Neural cell (in vitro differentiated cells): ENCODE data around the gene COL6A3. TPM values are rescaled to one million over a fixed set of nuclear protein-coding genes. Genes with fewer than 3 reads are reported as not detected.

Source experiments
- H2AFZ ChIP-seq: fragments of 200-600, 300-800 bp; sonication (generic), shearing (Covaris generic); 2 replicates; pipeline ENCODE4 v1.6.0; 2014; ENCODE audit warnings: low read depth, mild to moderate bottlenecking, antibody characterized with exemption, low read length, moderate library complexity
- H3F3A ChIP-seq: fragments of 200-600 bp; shearing (Covaris generic); 2 replicates; pipeline ENCODE4 v1.6.1; 2016; ENCODE audit warnings: mild to moderate bottlenecking, moderate library complexity, mixed read lengths, antibody characterized with exemption, low read length; ENCODE audit not compliant: insufficient read depth, poor library complexity, severe bottlenecking
- H3K27ac ChIP-seq: fragments of 200-600, 300-800 bp; sonication (generic), shearing (Covaris generic); 2 replicates; pipeline ENCODE4 v1.5.1; 2014; ENCODE audit warnings: mild to moderate bottlenecking, low read length, moderate library complexity
- H3K27me3 ChIP-seq: fragments of 300-800, 200-600 bp; sonication (generic), shearing (Covaris generic); 2 replicates; pipeline ENCODE4 v1.6.0; 2014; ENCODE audit warnings: mild to moderate bottlenecking, low read depth, low read length, moderate library complexity; ENCODE audit not compliant: insufficient read depth
- H3K36me3 ChIP-seq: fragments of 300-800, 200-600 bp; sonication (generic), shearing (Covaris generic); 2 replicates; pipeline ENCODE4 v1.5.1; 2014; ENCODE audit warnings: mild to moderate bottlenecking, antibody characterized with exemption, low read length, moderate library complexity; ENCODE audit not compliant: insufficient read depth
- H3K4me2 ChIP-seq: fragments of 300-800, 200-600 bp; sonication (generic), shearing (Covaris generic); 2 replicates; pipeline ENCODE4 v1.6.0; 2014; ENCODE audit warnings: mild to moderate bottlenecking, low read length
- H3K4me3 ChIP-seq: fragments of 300-800, 200-600 bp; sonication (generic), shearing (Covaris generic); 2 replicates; pipeline ENCODE4 v1.5.1; 2014; ENCODE audit warnings: mild to moderate bottlenecking, low read length, moderate library complexity
- H3K79me2 ChIP-seq: fragments of 200-600 bp; shearing (Covaris generic); replicated peaks from 2 replicates; pipeline ENCODE4 v1.6.0; 2014; ENCODE audit warnings: mild to moderate bottlenecking, low read length, moderate library complexity; ENCODE audit not compliant: insufficient read depth
- H3K9ac ChIP-seq: fragments of 300-800, 200-600 bp; sonication (generic), shearing (Covaris generic); 2 replicates; pipeline ENCODE4 v1.6.1; 2016; ENCODE audit warnings: mild to moderate bottlenecking, low read length, mixed read lengths
- H3K9me2 ChIP-seq: fragments of 200-600 bp; shearing (Covaris generic); 2 replicates; pipeline ENCODE4 v1.6.1; 2016; ENCODE audit warnings: mild to moderate bottlenecking, low read length, mixed read lengths; ENCODE audit not compliant: insufficient read depth
- H3K9me3 ChIP-seq: fragments of 200-600, 300-800 bp; sonication (generic), shearing (Covaris generic); 2 replicates; pipeline ENCODE4 v1.6.1; 2016; ENCODE audit warnings: mild to moderate bottlenecking, mixed run types, low read length, moderate library complexity, mixed read lengths
- H4K20me1 ChIP-seq: fragments of 200-600 bp; shearing (Covaris generic); 2 replicates; pipeline ENCODE4 v1.6.1; 2016; ENCODE audit warnings: mild to moderate bottlenecking, mixed run types; ENCODE audit not compliant: insufficient read depth
- CTCF ChIP-seq: fragments of 450-650 bp; IDR thresholded peaks from 2 replicates; pipeline ENCODE4 v1.5.1; 2014; ENCODE audit warnings: antibody characterized with exemption, mild to moderate bottlenecking, moderate library complexity; ENCODE audit not compliant: poor library complexity, severe bottlenecking
- EP300 ChIP-seq: fragments of 450-650 bp; conservative IDR thresholded peaks from 2 replicates; pipeline ENCODE4 v1.6.1; 2014; ENCODE audit warnings: antibody characterized with exemption, mild to moderate bottlenecking, moderate library complexity; ENCODE audit not compliant: poor library complexity, severe bottlenecking
- EZH2 ChIP-seq: fragments of 200-600, 300-800 bp; shearing (Covaris generic), sonication (generic); IDR thresholded peaks from 2 replicates; pipeline ENCODE4 v1.6.1; 2014; ENCODE audit warnings: antibody characterized with exemption, low read length, borderline replicate concordance, mild to moderate bottlenecking; ENCODE audit not compliant: insufficient read depth, poor library complexity, severe bottlenecking
- MXI1 ChIP-seq: fragments of 450-650 bp; conservative IDR thresholded peaks from 2 replicates; pipeline ENCODE4 v1.6.1; 2014; ENCODE audit warnings: antibody characterized with exemption, mild to moderate bottlenecking; ENCODE audit not compliant: poor library complexity, severe bottlenecking
- POLR2AphosphoS5 ChIP-seq: IDR thresholded peaks from 2 replicates; pipeline ENCODE4 v1.6.1; 2012
- RAD21 ChIP-seq: fragments of 450-650 bp; conservative IDR thresholded peaks from 2 replicates; pipeline ENCODE4 v1.6.1; 2014; ENCODE audit warnings: antibody characterized with exemption, mild to moderate bottlenecking, moderate library complexity
- REST ChIP-seq: IDR thresholded peaks from 2 replicates; pipeline ENCODE4 v1.6.1; 2012; ENCODE audit warnings: borderline replicate concordance
- SMC3 ChIP-seq: fragments of 450-650 bp; conservative IDR thresholded peaks from 2 replicates; pipeline ENCODE4 v1.6.1; 2014; ENCODE audit warnings: antibody characterized with exemption, mild to moderate bottlenecking, moderate library complexity; ENCODE audit not compliant: poor library complexity
- TAF1 ChIP-seq: IDR thresholded peaks from 2 replicates; pipeline ENCODE4 v1.6.1; 2012; ENCODE audit warnings: low read depth
- polyA plus RNA-seq: library from polyadenylated mRNA; depleted of rRNA; stranded (reverse); fragments of >200 nt; gene quantifications from 2 replicates; pipeline ENCODE4 v1.2.3, GENCODE V29; 2014

Gene COL6A3
- polyA plus RNA-seq, 1 donor from 2014 or later = 0.05 TPM

- no peak overlapping the region for H2AFZ ChIP-seq
- H4K20me1 ChIP-seq = no peaks in the 10 kb centered on the region
- H3K9me3 ChIP-seq = no peaks in the 10 kb centered on the region
- H3K4me3 ChIP-seq = no peak overlapping the region
- TF ChIP-seq RAD21 (no peak), MXI1 (no peak), EP300 (no peak), POLR2AphosphoS5 (no peak), TAF1 (no peak)
- no peak overlapping the region for H3K27ac ChIP-seq
- no peak overlapping the region for H3K4me2 ChIP-seq
- no peaks in the 10 kb centered on the region for H3K36me3 ChIP-seq
- H3K27me3 ChIP-seq = no peaks in the 10 kb centered on the region
- no peaks in the 10 kb centered on the region for H3K9me2 ChIP-seq
- H3F3A ChIP-seq = no peaks in the 10 kb centered on the region
- no peak overlapping the region for H3K9ac ChIP-seq
- H3K79me2 ChIP-seq = no peaks in the 10 kb centered on the region
These were observed 135.4 kb downstream of the COL6A3 start for GRCh38 chr2:237278568-237278967.

GRCh38 chr2:237276716-237277490 lies 137.1 kb downstream of the COL6A3 start:
- Histone ChIP-seq H3K27me3 (no peaks in the 10 kb centered on the region), H3F3A (no peaks in the 10 kb centered on the region), H3K4me3 (no peak overlapping the region)

More at GRCh38 chr2:237276716-237277490, 137.1 kb downstream of the COL6A3 start:
- no peaks in the 10 kb centered on the region for H4K20me1 ChIP-seq
- H3K36me3 ChIP-seq = no peaks in the 10 kb centered on the region
- no peak overlapping the region for H3K4me2 ChIP-seq
- H3K9me2 ChIP-seq = no peaks in the 10 kb centered on the region
- no peak overlapping the region for H2AFZ ChIP-seq
- TF ChIP-seq RAD21 = no peak
- TF ChIP-seq SMC3 = no peak
- TF ChIP-seq REST = no peak
- no peak for TF ChIP-seq POLR2AphosphoS5
- no peak for TF ChIP-seq CTCF
- TF ChIP-seq EP300 = no peak
- TF ChIP-seq TAF1 = no peak
- TF ChIP-seq MXI1 = no peak
- no peak for TF ChIP-seq EZH2
- no peak overlapping the region for H3K9ac ChIP-seq
- H3K9me3 ChIP-seq = no peaks in the 10 kb centered on the region
- H3K79me2 ChIP-seq = no peaks in the 10 kb centered on the region
- no peak overlapping the region for H3K27ac ChIP-seq

Other genes starting within 250 kb of the COL6A3 start
- gene MLPH, start 73.1 kb upstream of the COL6A3 start, polyA plus RNA-seq = not detected in 2 replicates
- not detected in 2 replicates for gene PRLH, start 152.4 kb upstream of the COL6A3 start, polyA plus RNA-seq
- gene RAB17, start 176.6 kb upstream of the COL6A3 start, polyA plus RNA-seq = 1.1 TPM in 1 of 2 replicates, not detected in the other
- 88.2 and 96.3 TPM in 2 replicates for gene LRRFIP1, start 213.4 kb upstream of the COL6A3 start, polyA plus RNA-seq